Progenitor cell of endocrine pancreas (in vitro differentiated cells): ENCODE data around the gene DENND5B. TPM values are rescaled to one million over a fixed set of nuclear protein-coding genes. Genes with fewer than 3 reads are reported as not detected.

Experiments used
- DNase-seq: peaks from one replicate; pipeline ENCODE4 v3.0.0; 2021; ENCODE audit warnings: low spot score; ENCODE audit not compliant: unreplicated experiment
- H3K27ac Mint-ChIP-seq: 2 replicates; pipeline ENCODE4 v1.8.0; 2021; ENCODE audit warnings: mild to moderate bottlenecking, moderate library complexity, mixed read lengths
- H3K27me3 Mint-ChIP-seq: 2 replicates; pipeline ENCODE4 v1.8.0; 2021; ENCODE audit warnings: mixed read lengths
- H3K36me3 Mint-ChIP-seq: 2 replicates; pipeline ENCODE4 v1.8.0; 2022; ENCODE audit warnings: mixed read lengths; ENCODE audit not compliant: insufficient read depth
- H3K4me1 Mint-ChIP-seq: 2 replicates; pipeline ENCODE4 v1.8.0; 2021; ENCODE audit warnings: low read depth, mixed read lengths
- H3K4me3 Mint-ChIP-seq: 2 replicates; pipeline ENCODE4 v1.8.0; 2021; ENCODE audit warnings: low read depth, mild to moderate bottlenecking, moderate library complexity, mixed read lengths
- H3K9me3 Mint-ChIP-seq: 2 replicates; pipeline ENCODE4 v1.8.0; 2021; ENCODE audit warnings: low read depth, mixed read lengths
- CTCF ChIP-seq: fragments of 200-600 bp; sonication (generic); IDR thresholded peaks from one replicate; pipeline ENCODE4 v1.5.0; 2021; ENCODE audit warnings: antibody characterized with exemption, mild to moderate bottlenecking; ENCODE audit not compliant: unreplicated experiment
- total RNA-seq: library from RNA; stranded (reverse); gene quantifications from 2 replicates; pipeline ENCODE4 v1.2.1, GENCODE V29; 2021

Gene DENND5B
- total RNA-seq, 1 donor from 2014 or later, result 35.0 TPM

GRCh38 chr12:31460024-31460423 is 130.9 kb downstream of the DENND5B start:
- Mint-ChIP-seq H3K36me3 (peaks cover 11% of the 10 kb centered on the region), H3K27ac (no peak overlapping the region), H3K27me3 (no peaks in the 10 kb centered on the region), H3K9me3 (no peaks in the 10 kb centered on the region), H3K4me1 (peaks cover 2% of the 10 kb centered on the region), H3K4me3 (no peak overlapping the region)
- TF ChIP-seq CTCF, result no peak
- no peak for DNase-seq

DNA sequence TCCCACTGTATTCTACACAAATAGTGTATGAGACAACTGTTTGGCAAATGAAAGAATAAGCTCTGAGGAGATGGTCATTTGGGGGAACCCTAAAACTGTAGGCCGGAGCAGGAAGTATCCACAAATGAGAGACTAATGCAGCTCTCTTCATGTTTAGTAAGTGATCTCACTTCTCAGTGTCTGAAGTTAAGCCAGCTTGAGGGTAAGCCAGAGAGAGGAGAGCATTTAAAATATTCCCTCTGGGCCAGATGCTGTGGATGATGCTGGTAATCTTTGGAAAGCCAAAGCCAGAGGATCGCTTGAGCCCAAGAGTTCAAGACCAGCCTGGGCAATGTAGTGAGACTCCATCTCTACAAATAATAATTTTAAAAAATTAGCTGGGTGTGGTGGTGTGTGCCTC is 134.4 kb downstream of the DENND5B start:
- Mint-ChIP-seq H3K27me3 (no peaks in the 10 kb centered on the region), H3K27ac (no peak overlapping the region), H3K9me3 (no peaks in the 10 kb centered on the region), H3K4me1 (no peaks in the 10 kb centered on the region), H3K4me3 (no peak overlapping the region), H3K36me3 (peaks cover 15% of the 10 kb centered on the region)
- no peak for TF ChIP-seq CTCF
- DNase-seq, result no peak

DNA sequence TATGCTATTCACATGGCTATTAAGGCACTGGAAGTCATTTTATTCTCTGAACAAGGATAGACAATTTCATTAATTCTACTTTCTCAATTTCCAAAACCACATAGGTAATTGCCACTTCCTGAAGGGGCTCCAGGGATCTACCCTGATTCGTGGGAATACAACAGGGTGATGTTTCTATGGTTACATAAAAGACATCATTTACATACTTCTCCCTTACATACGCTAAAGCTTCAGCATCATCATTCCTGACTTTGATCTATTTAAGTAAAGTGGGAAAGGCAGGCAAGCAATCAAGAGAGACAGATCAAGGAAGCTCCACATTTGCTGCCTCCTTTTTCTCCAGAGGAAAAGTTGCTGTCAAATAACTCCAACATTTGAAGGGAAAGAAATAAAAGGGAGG is 146.2 kb downstream of the DENND5B start:
- Mint-ChIP-seq H3K27ac (no peak overlapping the region), H3K36me3 (peaks cover 15% of the 10 kb centered on the region), H3K4me3 (no peak overlapping the region), H3K27me3 (no peaks in the 10 kb centered on the region), H3K9me3 (no peaks in the 10 kb centered on the region), H3K4me1 (peaks cover 1% of the 10 kb centered on the region)
- no peak for TF ChIP-seq CTCF
- DNase-seq, result no peak

GRCh38 chr12:31440586-31440985 is 150.3 kb downstream of the DENND5B start:
- Mint-ChIP-seq H3K36me3 (peaks cover 8% of the 10 kb centered on the region), H3K4me3 (no peak overlapping the region), H3K4me1 (peaks cover 1% of the 10 kb centered on the region), H3K27me3 (no peaks in the 10 kb centered on the region), H3K9me3 (no peaks in the 10 kb centered on the region), H3K27ac (no peak overlapping the region)
- TF ChIP-seq CTCF, result no peak
- DNase-seq, result no peak

GRCh38 chr12:31440134-31440533 is 150.8 kb downstream of the DENND5B start:
- Mint-ChIP-seq H3K9me3 (no peaks in the 10 kb centered on the region), H3K27ac (no peak overlapping the region), H3K36me3 (peaks cover 7% of the 10 kb centered on the region), H3K4me3 (no peak overlapping the region), H3K4me1 (peaks cover 1% of the 10 kb centered on the region), H3K27me3 (no peaks in the 10 kb centered on the region)
- no peak for TF ChIP-seq CTCF
- DNase-seq, result no peak
